B cell (primary cell): ENCODE results near the gene POLR1E. TPM values are rescaled to one million over a fixed set of nuclear protein-coding genes. Genes with fewer than 3 reads are reported as not detected.

Experiments used
- ATAC-seq: fragments of 200-7000 bp; cut with Tn5 transposase; one replicate; pipeline ENCODE4 v1.10.0; 2021; ENCODE audit warnings: low read depth, mild to moderate bottlenecking, moderate number of reproducible peaks, moderate library complexity
- CTCF ChIA-PET: fragments of 350-600 bp; sonication (Branson Sonifier 250); formaldehyde crosslinking; loops from one replicate; lab custom pipeline; 2021; ENCODE audit warnings: antibody characterized with exemption, inconsistent platforms; lab: Charles Lee
- POLR2A ChIA-PET: fragments of 350-600 bp; sonication (Branson Sonifier 250); formaldehyde crosslinking; loops from one replicate; lab custom pipeline; 2021; ENCODE audit warnings: antibody characterized with exemption; lab: Charles Lee
- DNase-seq: peaks from one replicate; pipeline ENCODE4 v3.0.0; 2013
- H2AFZ ChIP-seq: 2 replicates; pipeline ENCODE4 v1.6.1; 2012; ENCODE audit warnings: mild to moderate bottlenecking, low read depth, low read length; ENCODE audit not compliant: insufficient read depth, poor library complexity, severe bottlenecking
- H3K27ac ChIP-seq, 2 donors: 1 replicate in 1 of 2; 2 replicates in 1 of 2; pipeline ENCODE4 v1.5.1; 2012 to 2013; ENCODE audit warnings: low read length in 2 of 2, mild to moderate bottlenecking in 2 of 2, moderate library complexity in 1 of 2
- H3K27me3 ChIP-seq, 4 experiments: fragments of 200-600 bp in 1 of 4; sonication (generic) in 1 of 4; replicated peaks in 1 of 4; 1 replicate in 2 of 4; 2 replicates in 2 of 4; pipeline versions ENCODE4 v1.6.1 to v1.7.0; 2013 to 2016; ENCODE audit warnings: low read length in 3 of 4, mild to moderate bottlenecking in 2 of 4, mixed read lengths in 1 of 4, moderate library complexity in 1 of 4; ENCODE audit not compliant: insufficient read depth in 4 of 4, control insufficient read depth in 3 of 4; ENCODE audit errors: control extremely low read depth in 1 of 4
- H3K36me3 ChIP-seq, 2 experiments: replicated peaks in 1 of 2; 1 replicate in 1 of 2; 2 replicates in 1 of 2; pipeline versions ENCODE4 v1.6.1 to v1.7.1; 2013; ENCODE audit warnings: low read length in 1 of 2; ENCODE audit not compliant: insufficient read depth in 2 of 2, control insufficient read depth in 1 of 2; ENCODE audit errors: control extremely low read depth in 1 of 2, extremely low read depth in 1 of 2
- H3K4me1 ChIP-seq, 2 donors: fragments of 200-600 bp in 1 of 2; sonication (generic) in 1 of 2; 1 replicate in 1 of 2; 2 replicates in 1 of 2; pipeline versions ENCODE4 v1.5.1 to v1.6.1; 2013 to 2017; ENCODE audit warnings: low read length in 2 of 2; ENCODE audit not compliant: control insufficient read depth in 2 of 2, insufficient read depth in 2 of 2
- H3K4me2 ChIP-seq: replicated peaks from 2 replicates; pipeline ENCODE3; 2012; ENCODE audit warnings: mild to moderate bottlenecking, low read depth, low read length; ENCODE audit not compliant: poor library complexity, severe bottlenecking
- H3K4me3 ChIP-seq, 5 experiments: fragments of 200-600 bp in 1 of 5; sonication (generic) in 1 of 5; 1 replicate in 3 of 5; 2 replicates in 2 of 5; pipeline versions ENCODE4 v1.5.1 to v1.7.0; 2011 to 2016; ENCODE audit warnings: low read length in 4 of 5, mild to moderate bottlenecking in 4 of 5, low read depth in 2 of 5, control low read depth in 1 of 5, moderate library complexity in 1 of 5; ENCODE audit not compliant: insufficient read depth in 1 of 5; ENCODE audit errors: control extremely low read depth in 1 of 5, extremely low read depth in 1 of 5
- H3K79me2 ChIP-seq: fragments of 200-600 bp; sonication (generic); one replicate; pipeline ENCODE4 v1.6.0; 2016; ENCODE audit warnings: low read length; ENCODE audit not compliant: control insufficient read depth, insufficient read depth
- H3K9ac ChIP-seq: fragments of 200-600 bp; sonication (generic); 2 replicates; pipeline ENCODE4 v1.6.1; 2017; ENCODE audit warnings: mild to moderate bottlenecking, low read length, moderate library complexity
- H3K9me3 ChIP-seq, 3 donors: one replicate each; pipeline versions ENCODE4 v1.6.1 to v1.7.1; 2013; ENCODE audit warnings: low read length in 2 of 3; ENCODE audit not compliant: control insufficient read depth in 2 of 3, insufficient read depth in 1 of 3; ENCODE audit errors: control extremely low read depth in 1 of 3
- H4K20me1 ChIP-seq: 2 replicates; pipeline ENCODE4 v1.6.0; 2012; ENCODE audit warnings: mild to moderate bottlenecking, low read length; ENCODE audit not compliant: insufficient read depth, control insufficient read depth, poor library complexity, severe bottlenecking
- H3K27ac Mint-ChIP-seq: one replicate; pipeline ENCODE4 v1.8.0; 2021; ENCODE audit warnings: mixed read lengths
- H3K27me3 Mint-ChIP-seq: one replicate; pipeline ENCODE4 v1.8.0; 2021; ENCODE audit warnings: mixed read lengths
- H3K4me1 Mint-ChIP-seq: one replicate; pipeline ENCODE4 v1.8.0; 2021; ENCODE audit warnings: mixed read lengths
- H3K4me3 Mint-ChIP-seq: one replicate; pipeline ENCODE4 v1.8.0; 2021; ENCODE audit warnings: mixed read lengths
- H3K9me3 Mint-ChIP-seq: one replicate; pipeline ENCODE4 v1.8.0; 2022; ENCODE audit warnings: mixed read lengths; ENCODE audit not compliant: insufficient read depth
- EZH2 ChIP-seq: IDR thresholded peaks from 2 replicates; pipeline ENCODE4 v1.6.1; 2012; ENCODE audit warnings: borderline replicate concordance, low read depth, mild to moderate bottlenecking, moderate library complexity, low read length; ENCODE audit not compliant: insufficient read depth, poor library complexity, severe bottlenecking
- whole genome bisulfite sequencing: methylation state at CpG from one replicate; pipeline ENCODE4 v1.1.5; 2013; ENCODE audit warnings: missing lambda C conversion rate; ENCODE audit not compliant: insufficient coverage; 5-methylcytosine and 5-hydroxymethylcytosine counted together
- intact Hi-C: fragments of 100-400 bp; cut with micrococcal nuclease; formaldehyde crosslinking; loops from one replicate; pipeline ENCODE4 v1.10.0; 2022
- polyA plus RNA-seq: library from polyadenylated mRNA; depleted of rRNA; stranded (reverse); fragments of >200 nt; gene quantifications from 2 replicates; pipeline ENCODE4 v1.2.3, GENCODE V29; 2012
- total RNA-seq, 2 donors: library from RNA; stranded (reverse); fragments of 120-200 nt in 1 of 2; gene quantifications; 1 replicate in 1 of 2; 2 replicates in 1 of 2; pipeline versions ENCODE4 v1.2.3 to v1.2.4, GENCODE V29; 2013 to 2022
- TF ChIP-seq, protein P1 (sequence below): fragments of 200-600 bp; IDR thresholded peaks from one replicate; pipeline ENCODE4 v1.8.0; 2022; ENCODE audit warnings: antibody characterized with exemption, mild to moderate bottlenecking

POLR1E gene
- total and polyA plus RNA-seq, 2 donors (not counting 1 experiment from before 2014, with no cell fraction given): 11.6 to 31.0 TPM

DNA sequence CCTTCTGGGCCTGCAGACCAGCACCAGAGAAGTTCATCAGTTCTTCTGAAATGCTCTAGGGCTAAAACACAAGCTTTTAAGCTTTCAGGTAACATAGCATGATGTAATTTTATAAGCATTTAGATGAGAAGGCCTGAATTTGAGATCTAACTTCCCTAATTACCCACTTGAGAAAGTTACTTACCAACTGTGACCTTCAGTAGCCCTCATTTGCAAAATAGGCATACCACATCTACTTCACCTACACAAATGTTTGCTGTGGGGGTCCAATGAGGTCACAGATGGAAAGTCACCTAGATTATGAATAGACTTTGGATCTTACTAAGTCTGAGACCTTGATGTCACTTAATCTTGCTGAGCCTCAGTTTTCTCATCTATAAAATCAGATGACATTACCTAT, 53.9 kb downstream of the POLR1E start:
- Histone ChIP-seq H3K9me3 (no peaks in the 10 kb centered on the region), H3K27me3 (no peaks in the 10 kb centered on the region), H4K20me1 (no peaks in the 10 kb centered on the region), H3K4me3 (no peak overlapping the region), H3K27ac (no peak overlapping the region), H3K4me2 (no peak overlapping the region), H3K79me2 (no peaks in the 10 kb centered on the region), H3K4me1 (peaks cover 0 to 8% of the 10 kb centered on the region in 2 donors), H3K9ac (no peak overlapping the region), H3K36me3 (peaks cover 0 to 42% of the 10 kb centered on the region in 2 experiments), H2AFZ (no peak overlapping the region)
- no peak for TF ChIP-seq EZH2
- TF ChIP-seq, protein P1, sequence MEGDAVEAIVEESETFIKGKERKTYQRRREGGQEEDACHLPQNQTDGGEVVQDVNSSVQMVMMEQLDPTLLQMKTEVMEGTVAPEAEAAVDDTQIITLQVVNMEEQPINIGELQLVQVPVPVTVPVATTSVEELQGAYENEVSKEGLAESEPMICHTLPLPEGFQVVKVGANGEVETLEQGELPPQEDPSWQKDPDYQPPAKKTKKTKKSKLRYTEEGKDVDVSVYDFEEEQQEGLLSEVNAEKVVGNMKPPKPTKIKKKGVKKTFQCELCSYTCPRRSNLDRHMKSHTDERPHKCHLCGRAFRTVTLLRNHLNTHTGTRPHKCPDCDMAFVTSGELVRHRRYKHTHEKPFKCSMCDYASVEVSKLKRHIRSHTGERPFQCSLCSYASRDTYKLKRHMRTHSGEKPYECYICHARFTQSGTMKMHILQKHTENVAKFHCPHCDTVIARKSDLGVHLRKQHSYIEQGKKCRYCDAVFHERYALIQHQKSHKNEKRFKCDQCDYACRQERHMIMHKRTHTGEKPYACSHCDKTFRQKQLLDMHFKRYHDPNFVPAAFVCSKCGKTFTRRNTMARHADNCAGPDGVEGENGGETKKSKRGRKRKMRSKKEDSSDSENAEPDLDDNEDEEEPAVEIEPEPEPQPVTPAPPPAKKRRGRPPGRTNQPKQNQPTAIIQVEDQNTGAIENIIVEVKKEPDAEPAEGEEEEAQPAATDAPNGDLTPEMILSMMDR: no peak
- ATAC-seq (no peak), DNase-seq (peak; percentile 23)
- Mint-ChIP-seq H3K9me3 (peaks cover 2% of the 10 kb centered on the region), H3K27ac (peak overlapping the region; percentile 53), H3K4me3 (peak overlapping the region; percentile 24), H3K27me3 (no peaks in the 10 kb centered on the region), H3K4me1 (peaks cover 24% of the 10 kb centered on the region)
- intact Hi-C loops: no loop called here
- ChIA-PET POLR2A (interaction anchor here (0.5 kb wide), 1 partner anchor 124 kb away, joined by 4 read pairs; no protein-coding TSS in a partner anchor), CTCF (no interaction called here)

DNA sequence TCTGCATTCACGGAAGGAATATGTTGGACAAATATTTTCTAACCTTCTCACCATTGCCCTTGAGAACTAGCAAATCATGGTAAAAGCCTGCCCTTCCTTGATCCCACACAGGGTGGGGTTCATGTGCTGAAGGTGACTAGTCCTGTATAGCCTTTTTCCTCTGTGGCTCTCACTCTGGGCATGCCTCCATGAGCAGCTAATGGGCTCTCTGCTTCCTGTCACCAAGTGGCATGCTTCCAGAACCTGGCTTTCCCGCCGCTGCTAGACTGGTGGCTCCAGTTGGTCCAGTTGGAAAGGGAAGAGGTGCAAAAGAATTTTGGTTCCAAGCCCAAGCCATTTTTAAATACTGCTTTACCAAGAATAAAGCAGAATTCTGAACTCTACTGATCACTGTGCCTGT, 54.9 kb downstream of the POLR1E start:
- intact Hi-C loops: no loop called here
- WGBS: 100% methylated on average over 3 of the region's 3 CpGs
- no peak overlapping the region for H3K4me2 ChIP-seq
- TF ChIP-seq EZH2: no peak
- TF ChIP-seq, protein P1: no peak
- H4K20me1 ChIP-seq: no peaks in the 10 kb centered on the region
- no peak overlapping the region for H2AFZ ChIP-seq
- H3K27me3 ChIP-seq: no peaks in the 10 kb centered on the region
- Mint-ChIP-seq H3K4me1 (peaks cover 24% of the 10 kb centered on the region), H3K4me3 (no peak overlapping the region), H3K27me3 (no peaks in the 10 kb centered on the region), H3K9me3 (peaks cover 2% of the 10 kb centered on the region), H3K27ac (no peak overlapping the region)
- CTCF ChIA-PET: interaction anchor here (0.6 kb wide), 1 partner anchor 8 kb away, joined by 5 read pairs; no protein-coding TSS in a partner anchor
- H3K27ac ChIP-seq: no peak overlapping the region
- H3K79me2 ChIP-seq: peaks cover under 1% of the 10 kb centered on the region
- ATAC-seq (no peak), DNase-seq (no peak)
- no peak overlapping the region for H3K9ac ChIP-seq
- H3K4me3 ChIP-seq: no peak overlapping the region
- peaks cover 0 to 42% of the 10 kb centered on the region in 2 experiments for H3K36me3 ChIP-seq
- H3K4me1 ChIP-seq: peaks cover 0 to 8% of the 10 kb centered on the region in 2 donors
- H3K9me3 ChIP-seq: no peaks in the 10 kb centered on the region
- POLR2A ChIA-PET: no interaction called here
